ENCODE measurements around the gene INTS7.

The INTS7 gene

GRCh38 chr1:212060632-212061472, 25.5 kb upstream of the INTS7 start:
- POLR2A ChIA-PET, result no interaction called here
- H3K4me3 ChIP-seq (ENCODE audit: low read depth, low read length), result no peak overlapping the region
- DNase-seq (ENCODE audit: low read depth, low spot score), result no peak
- CTCF ChIA-PET, result interaction anchor here (0.6 to 9.3 kb wide), 15 partner anchors 10 to 403 kb away, joined by 3 to 257 read pairs (median 4); partner anchors contain the start of genes DTL and INTS7
- no peak for TF ChIP-seq CTCF (IDR thresholded peaks at IDR 0.05; ENCODE audit: insufficient read depth, low read length, missing control alignments)

- CTCF ChIA-PET, result interaction anchor here (1.0 to 3.6 kb wide), 6 partner anchors 9 to 375 kb away, joined by 3 to 13 read pairs (median 6); partner anchors contain the start of genes DTL and INTS7
- POLR2A ChIA-PET, result no interaction called here
Observed at GRCh38 chr1:212055333-212055732, 20.0 kb upstream of the INTS7 start.

GRCh38 chr1:212053993-212054392, 18.6 kb upstream of the INTS7 start:
- DNase-seq (ENCODE audit: low read depth, low spot score), result no peak
- CTCF ChIA-PET, result interaction anchor here (1.0 to 3.6 kb wide), 4 partner anchors 8 to 19 kb away, joined by 3 to 19 read pairs (median 8); no protein-coding TSS in a partner anchor
- TF ChIP-seq CTCF (IDR thresholded peaks at IDR 0.05; ENCODE audit: insufficient read depth, low read length, missing control alignments), result no peak
- H3K4me3 ChIP-seq (ENCODE audit: low read depth, low read length), result no peak overlapping the region
- POLR2A ChIA-PET, result no interaction called here

More at GRCh38 chr1:212055333-212055732, 20.0 kb upstream of the INTS7 start:
- no peak for DNase-seq (ENCODE audit: low read depth, low spot score)
- no peak overlapping the region for H3K4me3 ChIP-seq (ENCODE audit: low read depth, low read length)
- TF ChIP-seq CTCF (IDR thresholded peaks at IDR 0.05; ENCODE audit: insufficient read depth, low read length, missing control alignments), result no peak

- no peak for DNase-seq (ENCODE audit: low read depth, low spot score)
- TF ChIP-seq CTCF (IDR thresholded peaks at IDR 0.05; ENCODE audit: insufficient read depth, low read length, missing control alignments), result no peak
- CTCF ChIA-PET, result interaction anchor here (1.2 to 7.9 kb wide), 3 partner anchors 12 to 410 kb away, joined by 3 to 92 read pairs (median 21); partner anchors contain the start of genes DTL and INTS7
- POLR2A ChIA-PET, result no interaction called here
- no peak overlapping the region for H3K4me3 ChIP-seq (ENCODE audit: low read depth, low read length)
Observed at GRCh38 chr1:212045981-212046380, 10.6 kb upstream of the INTS7 start.

DNA sequence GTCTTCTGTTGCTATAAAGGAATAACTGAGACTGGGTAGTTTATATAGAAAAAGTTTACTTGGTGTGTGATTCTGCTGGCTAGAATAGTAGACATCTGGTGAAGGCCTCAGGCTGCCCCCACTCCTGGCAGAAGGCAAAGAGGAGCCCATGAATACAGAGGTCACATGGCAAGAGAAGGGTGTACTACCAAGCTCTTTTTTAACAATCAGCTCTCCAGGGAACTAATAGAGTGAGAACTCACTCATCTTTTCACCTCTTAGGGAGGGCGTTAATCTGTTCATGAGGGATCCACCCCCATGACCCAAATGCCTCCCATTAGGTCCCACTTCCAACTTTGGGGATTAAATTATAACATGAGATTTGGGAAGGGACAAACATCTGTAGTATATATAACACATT, 9.5 kb upstream of the INTS7 start:
- no peak overlapping the region for H3K4me3 ChIP-seq (ENCODE audit: low read depth, low read length)
- ChIA-PET POLR2A (no interaction called here), CTCF (interaction anchor here (0.7 to 7.9 kb wide), 4 partner anchors 11 to 411 kb away, joined by 3 to 92 read pairs (median 14); partner anchors contain the start of genes DTL and INTS7)
- DNase-seq (ENCODE audit: low read depth, low spot score), result no peak
- no peak for TF ChIP-seq CTCF (IDR thresholded peaks at IDR 0.05; ENCODE audit: insufficient read depth, low read length, missing control alignments)

GRCh38 chr1:212042436-212042835, 7.1 kb upstream of the INTS7 start:
- no peak for TF ChIP-seq CTCF (IDR thresholded peaks at IDR 0.05; ENCODE audit: insufficient read depth, low read length, missing control alignments)
- POLR2A ChIA-PET, result no interaction called here
- CTCF ChIA-PET, result interaction anchor here (4.9 kb wide), 1 partner anchor 21 kb away, joined by 21 read pairs; no protein-coding TSS in a partner anchor
- no peak overlapping the region for H3K4me3 ChIP-seq (ENCODE audit: low read depth, low read length)
- no peak for DNase-seq (ENCODE audit: low read depth, low spot score)
